ENCODE data around the gene STEAP1B.

- TF ChIP-seq CTCF (IDR thresholded peaks at IDR 0.05 in 2 of 3, conservative IDR thresholded peaks at IDR 0.05 in 1 of 3; ENCODE audit: borderline replicate concordance in 1 of 3, insufficient read depth in 1 of 3, low read depth in 2 of 3, low read length in 2 of 3) (no peak), ZNF274 (IDR thresholded peaks at IDR 0.05; ENCODE audit: low read depth, low read length) (no peak), POLR2A (IDR thresholded peaks at IDR 0.05; ENCODE audit: borderline replicate concordance, extremely low read depth, insufficient read depth, insufficient read length) (no peak), MAX (IDR thresholded peaks at IDR 0.05) (no peak), EZH2 (IDR thresholded peaks at IDR 0.05) (no peak), EGR1 (IDR thresholded peaks at IDR 0.05; ENCODE audit: low read depth) (no peak), ZBTB33 (IDR thresholded peaks at IDR 0.05; ENCODE audit: extremely low read depth, insufficient replicate concordance, low read length) (no peak), SIN3A (IDR thresholded peaks at IDR 0.05; ENCODE audit: low read depth) (no peak), RAD21 (IDR thresholded peaks at IDR 0.05; ENCODE audit: low read depth) (no peak), ZFX (IDR thresholded peaks at IDR 0.05) (no peak)
- TF ChIP-seq, protein P1, sequence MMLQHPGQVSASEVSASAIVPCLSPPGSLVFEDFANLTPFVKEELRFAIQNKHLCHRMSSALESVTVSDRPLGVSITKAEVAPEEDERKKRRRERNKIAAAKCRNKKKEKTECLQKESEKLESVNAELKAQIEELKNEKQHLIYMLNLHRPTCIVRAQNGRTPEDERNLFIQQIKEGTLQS (IDR thresholded peaks at IDR 0.05), result no peak
- TF ChIP-seq, protein P2, sequence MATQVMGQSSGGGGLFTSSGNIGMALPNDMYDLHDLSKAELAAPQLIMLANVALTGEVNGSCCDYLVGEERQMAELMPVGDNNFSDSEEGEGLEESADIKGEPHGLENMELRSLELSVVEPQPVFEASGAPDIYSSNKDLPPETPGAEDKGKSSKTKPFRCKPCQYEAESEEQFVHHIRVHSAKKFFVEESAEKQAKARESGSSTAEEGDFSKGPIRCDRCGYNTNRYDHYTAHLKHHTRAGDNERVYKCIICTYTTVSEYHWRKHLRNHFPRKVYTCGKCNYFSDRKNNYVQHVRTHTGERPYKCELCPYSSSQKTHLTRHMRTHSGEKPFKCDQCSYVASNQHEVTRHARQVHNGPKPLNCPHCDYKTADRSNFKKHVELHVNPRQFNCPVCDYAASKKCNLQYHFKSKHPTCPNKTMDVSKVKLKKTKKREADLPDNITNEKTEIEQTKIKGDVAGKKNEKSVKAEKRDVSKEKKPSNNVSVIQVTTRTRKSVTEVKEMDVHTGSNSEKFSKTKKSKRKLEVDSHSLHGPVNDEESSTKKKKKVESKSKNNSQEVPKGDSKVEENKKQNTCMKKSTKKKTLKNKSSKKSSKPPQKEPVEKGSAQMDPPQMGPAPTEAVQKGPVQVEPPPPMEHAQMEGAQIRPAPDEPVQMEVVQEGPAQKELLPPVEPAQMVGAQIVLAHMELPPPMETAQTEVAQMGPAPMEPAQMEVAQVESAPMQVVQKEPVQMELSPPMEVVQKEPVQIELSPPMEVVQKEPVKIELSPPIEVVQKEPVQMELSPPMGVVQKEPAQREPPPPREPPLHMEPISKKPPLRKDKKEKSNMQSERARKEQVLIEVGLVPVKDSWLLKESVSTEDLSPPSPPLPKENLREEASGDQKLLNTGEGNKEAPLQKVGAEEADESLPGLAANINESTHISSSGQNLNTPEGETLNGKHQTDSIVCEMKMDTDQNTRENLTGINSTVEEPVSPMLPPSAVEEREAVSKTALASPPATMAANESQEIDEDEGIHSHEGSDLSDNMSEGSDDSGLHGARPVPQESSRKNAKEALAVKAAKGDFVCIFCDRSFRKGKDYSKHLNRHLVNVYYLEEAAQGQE (IDR thresholded peaks at IDR 0.05; ENCODE audit: low read depth), result no peak
These were observed 29.0 kb downstream of the STEAP1B start for GRCh38 chr7:22470981-22471380.

Measured in HCT116 (cell line).